HepG2 (cell line): ENCODE measurements around the gene FCRLA. TPM values are rescaled to one million over a fixed set of nuclear protein-coding genes. Genes with fewer than 3 reads are reported as not detected.

ENCODE experiments used
- CREB1 ChIP-seq, 2 experiments: fragments of 450-650 bp in 1 of 2; IDR thresholded peaks; 2 replicates each; pipeline ENCODE4 v1.6.1; 2016 to 2017; ENCODE audit warnings: control low read depth in 1 of 2, mild to moderate bottlenecking in 1 of 2, missing compliant biosample characterization in 1 of 2, missing genetic modification characterization in 1 of 2
- ESRRA ChIP-seq: sonication (generic); formaldehyde crosslinking; IDR thresholded peaks from 2 replicates; pipeline ENCODE4 v1.5.1; 2020; ENCODE audit warnings: mild to moderate bottlenecking, low read depth, missing genetic modification reagents
- FOSL2 ChIP-seq: sonication (generic); formaldehyde crosslinking; IDR thresholded peaks from 2 replicates; pipeline ENCODE4 v1.4.0; 2020; ENCODE audit warnings: missing genetic modification reagents
- MAF1 ChIP-seq: sonication (generic); formaldehyde crosslinking; IDR thresholded peaks from 2 replicates; pipeline ENCODE4 v1.5.0; 2020; ENCODE audit warnings: missing genetic modification reagents, borderline replicate concordance
- MIER3 ChIP-seq: IDR thresholded peaks from 2 replicates; pipeline ENCODE4 v1.6.1; 2016; ENCODE audit warnings: missing compliant biosample characterization, borderline replicate concordance
- NAIF1 ChIP-seq: sonication (generic); formaldehyde crosslinking; IDR thresholded peaks from 2 replicates; pipeline ENCODE4 v1.5.0; 2020; ENCODE audit warnings: mild to moderate bottlenecking, missing genetic modification reagents, borderline replicate concordance
- PAF1 ChIP-seq: IDR thresholded peaks from 2 replicates; pipeline ENCODE4 v1.6.1; 2016; ENCODE audit warnings: missing genetic modification reagents, missing compliant biosample characterization
- RNF2 ChIP-seq: fragments of 450-650 bp; conservative IDR thresholded peaks from 2 replicates; pipeline ENCODE4 v1.6.1; 2016; ENCODE audit warnings: low read depth
- RORA ChIP-seq: sonication (generic); formaldehyde crosslinking; IDR thresholded peaks from 2 replicates; pipeline ENCODE4 v1.5.0; 2020; ENCODE audit warnings: mild to moderate bottlenecking, missing genetic modification reagents, moderate library complexity
- XRCC5 ChIP-seq: fragments of 200-400 bp; formaldehyde crosslinking; optimal IDR thresholded peaks from 2 replicates; pipeline ENCODE3; 2017; ENCODE audit warnings: mild to moderate bottlenecking, low read length
- ZMYM4 ChIP-seq: sonication (generic); formaldehyde crosslinking; IDR thresholded peaks from 2 replicates; pipeline ENCODE4 v1.8.1; 2023; ENCODE audit warnings: mild to moderate bottlenecking, missing genetic modification reagents
- ZNF260 ChIP-seq: sonication (generic); formaldehyde crosslinking; IDR thresholded peaks from 2 replicates; pipeline ENCODE4 v1.4.0; 2020; ENCODE audit warnings: missing genetic modification reagents, low read depth, mild to moderate bottlenecking, borderline replicate concordance
- ZNF496 ChIP-seq: sonication (generic); formaldehyde crosslinking; IDR thresholded peaks from 2 replicates; pipeline ENCODE4 v1.8.1; 2023; ENCODE audit warnings: mild to moderate bottlenecking, moderate library complexity, missing genetic modification reagents; ENCODE audit not compliant: insufficient replicate concordance
- ZNF709 ChIP-seq: sonication (generic); formaldehyde crosslinking; IDR thresholded peaks from 2 replicates; pipeline ENCODE4 v1.5.0; 2020; ENCODE audit warnings: mild to moderate bottlenecking, missing genetic modification reagents
- ZSCAN25 ChIP-seq: sonication (generic); formaldehyde crosslinking; IDR thresholded peaks from 2 replicates; pipeline ENCODE4 v1.8.0; 2022; ENCODE audit warnings: mild to moderate bottlenecking, missing genetic modification reagents
- polyA plus RNA-seq, 8 experiments: library from polyadenylated mRNA; depleted of rRNA in 3 of 8; stranded (reverse) in 7 of 8; unstranded in 1 of 8; fragments of >200 nt; fragmentation: Illumina TruSeq in 4 of 8; extraction: Trizol in 4 of 8; gene quantifications; 2 replicates each; pipeline versions ENCODE4 v1.2.1 to v1.2.3, GENCODE V29; 2011 to 2016; ENCODE audit warnings: low read depth in 4 of 8, missing spikeins in 1 of 8, mixed read lengths in 1 of 8; ENCODE audit not compliant: insufficient read depth in 1 of 8
- total RNA-seq, 5 experiments: library from RNA; depleted of rRNA; stranded (reverse); fragments of >200 nt; fragmentation: Illumina TruSeq; extraction: Trizol; gene quantifications; 2 replicates each; pipeline ENCODE4 v1.2.3, GENCODE V29; 2016; ENCODE audit warnings: low read depth in 1 of 5
- TF ChIP-seq, protein P1 (sequence below): sonication (generic); formaldehyde crosslinking; IDR thresholded peaks from 2 replicates; pipeline ENCODE4 v1.4.0; 2020; ENCODE audit warnings: missing genetic modification reagents, borderline replicate concordance
- TF ChIP-seq, protein P2 (sequence below): sonication (generic); formaldehyde crosslinking; IDR thresholded peaks from 2 replicates; pipeline ENCODE4 v1.5.0; 2020; ENCODE audit warnings: mild to moderate bottlenecking, missing genetic modification reagents, borderline replicate concordance

Gene FCRLA
- total and polyA plus RNA-seq, 2 of the 13 experiments (the other 11 are each of a cell fraction or from before 2014, with no cell fraction given): not detected

DNA sequence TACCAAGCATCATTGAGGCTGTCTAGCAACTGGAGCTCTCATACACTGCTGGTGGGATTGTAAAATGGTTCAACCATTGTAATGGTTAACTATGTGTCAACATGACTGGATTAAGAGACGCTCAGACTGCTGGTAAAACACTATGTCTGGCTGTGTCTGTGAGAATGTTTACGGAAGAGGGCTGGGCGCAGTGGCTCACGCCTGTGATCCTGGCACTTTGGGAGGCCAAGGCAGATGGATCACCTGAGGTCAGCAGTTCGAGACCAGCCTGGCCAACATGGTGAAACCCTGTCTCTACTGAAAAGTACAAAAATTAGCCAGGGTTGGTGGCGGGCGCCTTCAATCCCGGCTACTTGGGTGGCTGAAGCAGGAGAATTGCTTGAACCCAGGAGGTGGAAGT lies 4.8 kb upstream of the FCRLA start (continued):
- TF ChIP-seq NAIF1 (CRISPR knock-in tag) (no peak), FOSL2 (CRISPR knock-in tag) (peak; percentile 58), RORA (CRISPR knock-in tag) (no peak), XRCC5 (no peak), PAF1 (CRISPR knock-in tag) (no peak), MIER3 (peak; percentile 70; the same call in 1 of the 2 replicates), MAF1 (CRISPR knock-in tag) (no peak), ZNF260 (CRISPR knock-in tag) (no peak), ZMYM4 (CRISPR knock-in tag) (peak; percentile 83), ZNF709 (no peak), RNF2 (no peak), ZSCAN25 (CRISPR knock-in tag) (no peak), ZNF496 (no peak), CREB1 (IDR thresholded peaks at IDR 0.05) (no peak), CREB1 (CRISPR knock-in tag; IDR thresholded peaks at IDR 0.05) (peak; percentile 38; the same call in 1 of the 2 replicates), ESRRA (CRISPR knock-in tag) (no peak)
- TF ChIP-seq, protein P1, sequence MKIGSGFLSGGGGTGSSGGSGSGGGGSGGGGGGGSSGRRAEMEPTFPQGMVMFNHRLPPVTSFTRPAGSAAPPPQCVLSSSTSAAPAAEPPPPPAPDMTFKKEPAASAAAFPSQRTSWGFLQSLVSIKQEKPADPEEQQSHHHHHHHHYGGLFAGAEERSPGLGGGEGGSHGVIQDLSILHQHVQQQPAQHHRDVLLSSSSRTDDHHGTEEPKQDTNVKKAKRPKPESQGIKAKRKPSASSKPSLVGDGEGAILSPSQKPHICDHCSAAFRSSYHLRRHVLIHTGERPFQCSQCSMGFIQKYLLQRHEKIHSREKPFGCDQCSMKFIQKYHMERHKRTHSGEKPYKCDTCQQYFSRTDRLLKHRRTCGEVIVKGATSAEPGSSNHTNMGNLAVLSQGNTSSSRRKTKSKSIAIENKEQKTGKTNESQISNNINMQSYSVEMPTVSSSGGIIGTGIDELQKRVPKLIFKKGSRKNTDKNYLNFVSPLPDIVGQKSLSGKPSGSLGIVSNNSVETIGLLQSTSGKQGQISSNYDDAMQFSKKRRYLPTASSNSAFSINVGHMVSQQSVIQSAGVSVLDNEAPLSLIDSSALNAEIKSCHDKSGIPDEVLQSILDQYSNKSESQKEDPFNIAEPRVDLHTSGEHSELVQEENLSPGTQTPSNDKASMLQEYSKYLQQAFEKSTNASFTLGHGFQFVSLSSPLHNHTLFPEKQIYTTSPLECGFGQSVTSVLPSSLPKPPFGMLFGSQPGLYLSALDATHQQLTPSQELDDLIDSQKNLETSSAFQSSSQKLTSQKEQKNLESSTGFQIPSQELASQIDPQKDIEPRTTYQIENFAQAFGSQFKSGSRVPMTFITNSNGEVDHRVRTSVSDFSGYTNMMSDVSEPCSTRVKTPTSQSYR (CRISPR knock-in tag): no peak
- TF ChIP-seq, protein P2, sequence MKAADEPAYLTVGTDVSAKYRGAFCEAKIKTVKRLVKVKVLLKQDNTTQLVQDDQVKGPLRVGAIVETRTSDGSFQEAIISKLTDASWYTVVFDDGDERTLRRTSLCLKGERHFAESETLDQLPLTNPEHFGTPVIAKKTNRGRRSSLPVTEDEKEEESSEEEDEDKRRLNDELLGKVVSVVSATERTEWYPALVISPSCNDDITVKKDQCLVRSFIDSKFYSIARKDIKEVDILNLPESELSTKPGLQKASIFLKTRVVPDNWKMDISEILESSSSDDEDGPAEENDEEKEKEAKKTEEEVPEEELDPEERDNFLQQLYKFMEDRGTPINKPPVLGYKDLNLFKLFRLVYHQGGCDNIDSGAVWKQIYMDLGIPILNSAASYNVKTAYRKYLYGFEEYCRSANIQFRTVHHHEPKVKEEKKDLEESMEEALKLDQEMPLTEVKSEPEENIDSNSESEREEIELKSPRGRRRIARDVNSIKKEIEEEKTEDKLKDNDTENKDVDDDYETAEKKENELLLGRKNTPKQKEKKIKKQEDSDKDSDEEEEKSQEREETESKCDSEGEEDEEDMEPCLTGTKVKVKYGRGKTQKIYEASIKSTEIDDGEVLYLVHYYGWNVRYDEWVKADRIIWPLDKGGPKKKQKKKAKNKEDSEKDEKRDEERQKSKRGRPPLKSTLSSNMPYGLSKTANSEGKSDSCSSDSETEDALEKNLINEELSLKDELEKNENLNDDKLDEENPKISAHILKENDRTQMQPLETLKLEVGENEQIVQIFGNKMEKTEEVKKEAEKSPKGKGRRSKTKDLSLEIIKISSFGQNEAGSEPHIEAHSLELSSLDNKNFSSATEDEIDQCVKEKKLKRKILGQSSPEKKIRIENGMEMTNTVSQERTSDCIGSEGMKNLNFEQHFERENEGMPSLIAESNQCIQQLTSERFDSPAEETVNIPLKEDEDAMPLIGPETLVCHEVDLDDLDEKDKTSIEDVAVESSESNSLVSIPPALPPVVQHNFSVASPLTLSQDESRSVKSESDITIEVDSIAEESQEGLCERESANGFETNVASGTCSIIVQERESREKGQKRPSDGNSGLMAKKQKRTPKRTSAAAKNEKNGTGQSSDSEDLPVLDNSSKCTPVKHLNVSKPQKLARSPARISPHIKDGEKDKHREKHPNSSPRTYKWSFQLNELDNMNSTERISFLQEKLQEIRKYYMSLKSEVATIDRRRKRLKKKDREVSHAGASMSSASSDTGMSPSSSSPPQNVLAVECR: peak; percentile 50; the same call in 1 of the 2 replicates
